HCT116 (cell line): Measurements from ENCODE around the gene SLC23A1.

Experiments
- EZH2phosphoT487 ChIP-seq: fragments of 200-600 bp; IDR thresholded peaks from 2 replicates; pipeline ENCODE4 v1.6.1; 2018; ENCODE audit warnings: antibody characterized with exemption, borderline replicate concordance
- POLR2AphosphoS5 ChIP-seq: IDR thresholded peaks from 2 replicates; pipeline ENCODE4 v1.6.1; 2011; ENCODE audit warnings: mild to moderate bottlenecking, low read depth, low read length, moderate library complexity

DNA sequence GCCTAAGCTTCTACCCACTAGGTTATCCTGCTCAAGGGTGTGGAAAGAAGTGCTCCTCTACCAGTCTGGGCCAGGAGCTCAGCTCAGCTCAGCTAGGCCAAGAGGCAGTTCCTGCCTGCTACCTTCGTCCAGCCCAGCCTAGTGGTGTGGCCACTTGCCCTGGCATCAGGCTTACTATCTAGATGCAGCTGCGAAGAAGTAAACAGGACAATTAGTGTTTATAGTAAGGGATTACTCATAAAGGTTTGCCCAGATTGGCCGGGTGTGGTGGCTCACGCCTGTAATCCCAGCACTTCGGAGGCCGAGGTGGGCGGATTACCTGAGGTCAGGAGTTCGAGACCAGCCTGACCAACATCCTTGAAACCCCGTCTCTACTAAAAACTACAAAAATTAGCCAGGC, 33.6 kb upstream of the SLC23A1 start:
- TF ChIP-seq POLR2AphosphoS5, result no peak
- TF ChIP-seq EZH2phosphoT487, result no peak
